ENCODE data around the gene CCDC138.

Gene CCDC138

GRCh38 chr2:108855194-108855593 is 68.6 kb downstream of the CCDC138 start:
- TF ChIP-seq GATA3 (IDR thresholded peaks at IDR 0.05; ENCODE audit: low read depth, low read length), result no peak
- TF ChIP-seq GATA2 (IDR thresholded peaks at IDR 0.05; ENCODE audit: low read depth, low read length), result no peak

DNA sequence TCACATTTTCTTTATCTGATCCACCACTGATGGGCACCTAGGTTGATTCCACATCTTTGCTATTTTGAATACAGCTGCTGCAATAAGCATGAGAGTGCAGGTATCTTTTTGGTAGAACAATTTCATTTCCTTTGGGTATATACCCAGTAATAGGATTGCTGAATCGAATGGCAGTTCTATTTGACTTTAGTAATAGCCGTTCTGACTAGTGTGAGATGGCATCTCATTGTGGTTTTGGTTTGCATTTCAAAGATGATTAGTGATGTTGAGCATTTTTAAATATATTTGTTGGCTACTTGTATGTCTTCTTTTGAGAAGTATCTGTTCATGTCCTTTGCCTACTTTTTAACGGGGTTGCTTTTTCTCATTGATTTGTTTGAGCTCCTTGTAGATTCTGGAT is 72.3 kb downstream of the CCDC138 start:
- TF ChIP-seq GATA2 (IDR thresholded peaks at IDR 0.05; ENCODE audit: low read depth, low read length) (no peak), GATA3 (IDR thresholded peaks at IDR 0.05; ENCODE audit: low read depth, low read length) (no peak)

DNA sequence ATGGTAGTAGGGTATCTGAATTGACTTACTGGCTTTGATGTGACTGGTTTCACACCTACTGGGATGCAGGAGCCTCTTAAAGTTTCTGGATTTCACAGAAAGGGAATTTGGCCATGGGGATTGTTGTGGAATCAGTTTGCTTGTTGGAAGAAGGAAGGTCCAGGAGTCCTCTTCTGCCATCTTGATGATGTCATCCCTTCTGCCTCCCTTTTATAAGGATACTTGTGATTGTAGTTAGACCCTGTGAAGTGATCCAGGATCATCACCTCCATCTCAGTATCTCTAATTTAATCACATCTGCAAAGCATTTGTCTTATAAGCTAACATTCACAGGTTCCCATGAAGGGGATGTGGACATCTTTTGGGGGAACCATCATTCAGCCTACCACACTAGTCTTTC is 79.5 kb downstream of the CCDC138 start:
- TF ChIP-seq GATA2 (IDR thresholded peaks at IDR 0.05; ENCODE audit: low read depth, low read length), result no peak

DNA sequence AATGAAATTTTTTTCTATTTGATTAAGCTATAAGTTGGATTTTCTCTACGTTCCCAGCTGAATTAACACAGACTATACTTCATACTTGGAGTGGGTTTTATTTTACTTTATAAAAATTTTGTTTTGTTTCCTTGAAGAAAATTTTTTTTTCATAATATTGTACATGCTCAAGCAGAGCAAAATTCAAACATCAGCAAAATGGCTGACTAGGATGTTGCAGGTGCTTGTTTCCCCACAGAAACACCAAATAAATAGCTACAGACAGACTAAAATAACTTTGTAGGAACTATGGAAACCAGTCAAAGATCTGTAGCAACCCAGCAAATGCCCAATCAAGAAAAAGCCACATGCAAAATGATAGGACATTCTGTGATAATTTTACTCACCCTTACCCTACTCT is 82.3 kb downstream of the CCDC138 start:
- TF ChIP-seq GATA3 (IDR thresholded peaks at IDR 0.05; ENCODE audit: low read depth, low read length) (no peak), GATA2 (IDR thresholded peaks at IDR 0.05; ENCODE audit: low read depth, low read length) (no peak)

GRCh38 chr2:108869542-108869941 is 83.0 kb downstream of the CCDC138 start:
- TF ChIP-seq GATA2 (IDR thresholded peaks at IDR 0.05; ENCODE audit: low read depth, low read length), result no peak
- TF ChIP-seq GATA3 (IDR thresholded peaks at IDR 0.05; ENCODE audit: low read depth, low read length), result no peak

- TF ChIP-seq GATA2 (IDR thresholded peaks at IDR 0.05; ENCODE audit: low read depth, low read length) (no peak), GATA3 (IDR thresholded peaks at IDR 0.05; ENCODE audit: low read depth, low read length) (no peak)
Observed at GRCh38 chr2:108870069-108870644, 83.6 kb downstream of the CCDC138 start.

- no peak for TF ChIP-seq GATA2 (IDR thresholded peaks at IDR 0.05; ENCODE audit: low read depth, low read length)
- TF ChIP-seq GATA3 (IDR thresholded peaks at IDR 0.05; ENCODE audit: low read depth, low read length), result no peak
Observed at GRCh38 chr2:108877506-108877905, 90.9 kb downstream of the CCDC138 start.

DNA sequence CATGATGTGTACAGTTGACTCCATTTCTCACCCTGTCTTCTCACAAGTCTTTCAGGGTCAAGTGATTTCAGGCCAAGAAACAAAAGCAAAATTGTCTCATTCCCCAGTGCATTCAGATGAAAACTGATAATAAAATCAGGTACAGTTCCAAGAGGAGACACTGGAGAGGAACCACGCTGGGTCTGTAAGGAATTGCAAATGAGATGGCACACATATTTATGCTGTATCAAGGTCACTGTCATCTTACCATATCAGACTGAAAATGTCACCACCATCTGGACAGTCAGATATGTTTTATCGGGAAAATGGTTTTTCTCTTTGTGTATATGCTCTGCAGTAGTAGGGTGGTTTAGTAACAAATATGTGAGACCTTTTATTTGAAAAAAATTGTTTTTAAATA is 91.7 kb downstream of the CCDC138 start:
- TF ChIP-seq GATA2 (IDR thresholded peaks at IDR 0.05; ENCODE audit: low read depth, low read length) (no peak), GATA3 (IDR thresholded peaks at IDR 0.05; ENCODE audit: low read depth, low read length) (no peak)

- TF ChIP-seq GATA2 (IDR thresholded peaks at IDR 0.05; ENCODE audit: low read depth, low read length) (no peak), GATA3 (IDR thresholded peaks at IDR 0.05; ENCODE audit: low read depth, low read length) (no peak)
Observed at GRCh38 chr2:108884619-108885018, 98.0 kb downstream of the CCDC138 start.

DNA sequence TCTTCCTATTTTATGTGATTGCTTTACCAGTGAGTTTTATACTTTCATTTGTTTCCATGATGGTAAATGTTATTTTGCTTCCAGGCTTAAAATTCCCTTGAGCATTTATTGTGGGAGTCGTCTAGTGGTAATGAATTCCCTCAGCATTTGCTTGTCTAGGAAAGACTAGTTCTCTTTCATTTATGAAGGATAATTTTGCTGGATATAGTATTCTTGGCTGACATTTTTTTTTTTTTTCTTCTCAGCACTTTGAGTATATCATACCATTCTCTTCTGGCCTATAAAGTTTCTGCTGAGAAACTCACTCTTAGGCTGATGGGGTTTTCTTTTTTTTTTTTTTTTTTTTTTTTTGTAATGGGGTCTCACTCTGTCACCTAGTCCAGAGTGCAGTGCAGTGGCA is 103.3 kb downstream of the CCDC138 start:
- no peak for TF ChIP-seq GATA2 (IDR thresholded peaks at IDR 0.05; ENCODE audit: low read depth, low read length)

DNA sequence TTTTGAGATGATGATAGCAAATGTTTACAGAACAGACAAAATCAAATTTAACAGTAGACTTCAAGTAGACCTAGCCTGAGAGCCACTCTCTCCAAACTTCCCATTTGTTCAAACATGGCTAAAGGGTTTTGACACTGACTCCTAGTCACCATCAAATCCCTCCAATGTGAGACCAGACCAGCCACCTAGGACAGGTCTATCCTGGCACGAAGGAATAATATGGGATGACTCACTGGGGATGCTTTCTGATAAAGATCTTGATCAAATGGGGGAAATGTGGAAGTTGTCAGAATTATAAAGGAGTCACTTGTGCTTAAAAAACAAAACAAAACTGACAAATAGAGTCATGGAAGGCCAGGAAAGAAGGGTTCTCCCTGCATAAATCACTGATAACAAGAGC is 106.7 kb downstream of the CCDC138 start:
- no peak for TF ChIP-seq GATA3 (IDR thresholded peaks at IDR 0.05; ENCODE audit: low read depth, low read length)
- TF ChIP-seq GATA2 (IDR thresholded peaks at IDR 0.05; ENCODE audit: low read depth, low read length), result no peak

DNA sequence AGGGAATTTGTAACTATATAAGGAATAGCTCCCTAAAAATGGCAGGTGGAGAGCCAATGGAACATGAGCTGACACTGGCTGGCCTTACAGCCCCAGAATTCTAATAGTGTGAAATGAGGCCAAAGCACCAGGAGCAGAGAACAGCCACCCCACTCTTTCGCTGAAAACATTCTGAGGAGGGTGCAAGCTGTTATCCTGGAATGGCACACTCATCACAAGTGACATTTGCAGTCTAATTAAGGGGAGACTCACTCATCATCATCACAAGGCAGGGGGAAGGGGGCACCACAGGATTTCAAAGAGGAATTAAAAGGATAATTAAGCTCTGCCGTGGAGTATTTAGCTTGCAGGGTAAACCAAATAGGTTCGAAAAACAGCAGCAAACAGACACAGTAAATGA is 108.2 kb downstream of the CCDC138 start:
- TF ChIP-seq GATA3 (IDR thresholded peaks at IDR 0.05; ENCODE audit: low read depth, low read length) (no peak), GATA2 (IDR thresholded peaks at IDR 0.05; ENCODE audit: low read depth, low read length) (no peak)

GRCh38 chr2:108895188-108895587 is 108.6 kb downstream of the CCDC138 start:
- TF ChIP-seq GATA3 (IDR thresholded peaks at IDR 0.05; ENCODE audit: low read depth, low read length) (no peak), GATA2 (IDR thresholded peaks at IDR 0.05; ENCODE audit: low read depth, low read length) (no peak)

- TF ChIP-seq GATA3 (IDR thresholded peaks at IDR 0.05; ENCODE audit: low read depth, low read length) (no peak), GATA2 (IDR thresholded peaks at IDR 0.05; ENCODE audit: low read depth, low read length) (no peak)
Observed at GRCh38 chr2:108896741-108897140, 110.2 kb downstream of the CCDC138 start.

DNA sequence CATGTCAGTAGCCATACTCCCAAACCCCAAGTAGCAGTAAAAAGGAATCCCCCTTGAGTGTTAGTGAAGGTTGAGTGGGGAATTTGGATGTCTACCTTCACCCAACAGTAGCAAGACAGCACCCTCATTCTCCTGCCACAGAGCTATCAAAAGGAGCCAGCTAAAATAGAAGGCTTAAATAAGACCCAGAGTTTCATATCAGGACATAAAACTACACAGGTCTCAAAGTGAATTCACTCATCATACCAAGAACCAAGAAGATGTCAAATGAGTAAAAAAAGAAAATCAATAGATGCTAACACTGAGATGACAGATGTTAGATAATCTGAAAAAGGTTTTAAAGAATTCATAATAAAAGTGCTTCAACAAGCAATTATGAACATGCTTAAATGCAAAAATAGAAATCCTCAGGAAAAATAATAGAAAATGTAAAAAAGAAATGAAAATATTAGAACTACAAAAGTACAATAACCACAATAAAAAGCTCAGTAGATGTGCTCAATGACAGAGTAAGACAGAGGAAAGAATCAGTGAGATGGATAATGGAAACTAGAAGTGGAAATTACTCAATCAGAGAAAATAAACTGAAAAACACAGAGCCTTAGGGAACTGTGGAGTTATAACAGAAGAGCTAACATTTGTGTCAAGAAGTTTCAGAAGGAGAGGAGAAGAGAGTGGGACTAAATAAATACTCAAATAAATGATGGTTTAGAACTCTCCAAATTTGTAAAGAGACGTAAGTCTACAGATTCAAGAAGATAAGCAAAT is 111.9 kb downstream of the CCDC138 start:
- TF ChIP-seq GATA2 (IDR thresholded peaks at IDR 0.05; ENCODE audit: low read depth, low read length) (no peak), GATA3 (IDR thresholded peaks at IDR 0.05; ENCODE audit: low read depth, low read length) (no peak)
